ENCODE results near the gene GPR55. TPM values are rescaled to one million over a fixed set of nuclear protein-coding genes. Genes with fewer than 3 reads are reported as not detected.
"Not testable (repeated sequence)": the region's sequence is repeated elsewhere in the genome, so short reads cannot be mapped to it uniquely, and the experiment has no call there.

Gene GPR55
- total RNA-seq, 1 experiment from 2014 or later = not detected

GRCh38 chr2:230968314-230968713, 43.3 kb upstream of the GPR55 start:
- CTCF ChIA-PET = interaction anchor here (1.1 kb wide), 1 partner anchor 19 kb away, joined by 3 read pairs; no protein-coding TSS in a partner anchor
- H3K9me3 Mint-ChIP-seq; H3K4me3 Mint-ChIP-seq; H3K36me3 Mint-ChIP-seq; ATAC-seq; H3K4me1 Mint-ChIP-seq; H3K27me3 Mint-ChIP-seq (ENCODE audit: low read depth); H3K27ac Mint-ChIP-seq; DNase-seq (ENCODE audit: low spot score); POLR2A ChIA-PET: not testable (repeated sequence)

- Mint-ChIP-seq H3K4me3 (no peak overlapping the region), H3K4me1 (no peaks in the 10 kb centered on the region; the same call in 1 of the 2 replicates), H3K27ac (no peak overlapping the region), H3K36me3 (no peaks in the 10 kb centered on the region), H3K27me3 (ENCODE audit: low read depth) (no peaks in the 10 kb centered on the region), H3K9me3 (peaks cover 14% of the 10 kb centered on the region)
- ChIA-PET CTCF (interaction anchor here (1.0 to 1.1 kb wide), 2 partner anchors 65 to 143 kb away, joined by 3 read pairs; no protein-coding TSS in a partner anchor), POLR2A (no interaction called here)
- no peak for DNase-seq (ENCODE audit: low spot score)
- no peak for TF ChIP-seq SMAD3 (CRISPR knock-in tag; IDR thresholded peaks at IDR 0.05; ENCODE audit: borderline replicate concordance)
- TF ChIP-seq TEAD4 (CRISPR knock-in tag; IDR thresholded peaks at IDR 0.05) = no peak
- TF ChIP-seq STAT6 (CRISPR knock-in tag; conservative IDR thresholded peaks at IDR 0.05; ENCODE audit: low read depth) = no peak
- no peak for TF ChIP-seq ZNF416 (CRISPR knock-in tag; IDR thresholded peaks at IDR 0.05)
- TF ChIP-seq ERG (CRISPR knock-in tag; IDR thresholded peaks at IDR 0.05) = no peak
- TF ChIP-seq, protein P1, sequence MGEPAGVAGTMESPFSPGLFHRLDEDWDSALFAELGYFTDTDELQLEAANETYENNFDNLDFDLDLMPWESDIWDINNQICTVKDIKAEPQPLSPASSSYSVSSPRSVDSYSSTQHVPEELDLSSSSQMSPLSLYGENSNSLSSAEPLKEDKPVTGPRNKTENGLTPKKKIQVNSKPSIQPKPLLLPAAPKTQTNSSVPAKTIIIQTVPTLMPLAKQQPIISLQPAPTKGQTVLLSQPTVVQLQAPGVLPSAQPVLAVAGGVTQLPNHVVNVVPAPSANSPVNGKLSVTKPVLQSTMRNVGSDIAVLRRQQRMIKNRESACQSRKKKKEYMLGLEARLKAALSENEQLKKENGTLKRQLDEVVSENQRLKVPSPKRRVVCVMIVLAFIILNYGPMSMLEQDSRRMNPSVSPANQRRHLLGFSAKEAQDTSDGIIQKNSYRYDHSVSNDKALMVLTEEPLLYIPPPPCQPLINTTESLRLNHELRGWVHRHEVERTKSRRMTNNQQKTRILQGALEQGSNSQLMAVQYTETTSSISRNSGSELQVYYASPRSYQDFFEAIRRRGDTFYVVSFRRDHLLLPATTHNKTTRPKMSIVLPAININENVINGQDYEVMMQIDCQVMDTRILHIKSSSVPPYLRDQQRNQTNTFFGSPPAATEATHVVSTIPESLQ (CRISPR knock-in tag; IDR thresholded peaks at IDR 0.05) = no peak
- no peak for TF ChIP-seq GABPB1 (CRISPR knock-in tag; IDR thresholded peaks at IDR 0.05)
- no peak for TF ChIP-seq RELA (CRISPR knock-in tag; IDR thresholded peaks at IDR 0.05; ENCODE audit: borderline replicate concordance)
- TF ChIP-seq PRRX2 (CRISPR knock-in tag; IDR thresholded peaks at IDR 0.05) = no peak
- no peak for TF ChIP-seq GRHL2 (CRISPR knock-in tag; IDR thresholded peaks at IDR 0.05; ENCODE audit: insufficient replicate concordance, severe bottlenecking)
- no peak for TF ChIP-seq CTCF (IDR thresholded peaks at IDR 0.05)
- TF ChIP-seq IRF2 (CRISPR knock-in tag; IDR thresholded peaks at IDR 0.05; ENCODE audit: borderline replicate concordance, low read depth) = no peak
- TF ChIP-seq NR2C2 (CRISPR knock-in tag; IDR thresholded peaks at IDR 0.05) = no peak
- no peak for TF ChIP-seq ATF3 (CRISPR knock-in tag; conservative IDR thresholded peaks at IDR 0.05)
- no peak for TF ChIP-seq FOXP1 (CRISPR knock-in tag; IDR thresholded peaks at IDR 0.05; ENCODE audit: borderline replicate concordance)
- no peak for TF ChIP-seq TCF7 (CRISPR knock-in tag; IDR thresholded peaks at IDR 0.05; ENCODE audit: low read depth)
- ATAC-seq = no peak
Measured at GRCh38 chr2:230967113-230967512, 42.1 kb upstream of the GPR55 start.

Measured in WTC11 (cell line).